GM23338 (cell line): ENCODE data around the gene AFF3. TPM values are rescaled to one million over a fixed set of nuclear protein-coding genes. Genes with fewer than 3 reads are reported as not detected.

ENCODE experiments used
- ATAC-seq: fragments of 200-7000 bp; cut with Tn5 transposase; 3 replicates; pipeline ENCODE4 v1.9.1; 2020
- DNase-seq: peaks from one replicate; pipeline ENCODE4 v3.0.0-alpha.2; 2015; ENCODE audit warnings: low spot score
- H2AFZ ChIP-seq: fragments of 200-600 bp; sonication (generic); 2 replicates; pipeline ENCODE4 v1.8.0; 2016; ENCODE audit warnings: antibody characterized with exemption, mild to moderate bottlenecking, moderate library complexity
- H3F3A ChIP-seq: fragments of 200-600 bp; sonication (generic); replicated peaks from 2 replicates; pipeline ENCODE4 v1.8.0; 2017; ENCODE audit warnings: antibody characterized with exemption, mixed run types, low read depth
- H3K27ac ChIP-seq: fragments of 200-600 bp; sonication (generic); 2 replicates; pipeline ENCODE4 v1.6.1; 2016; ENCODE audit warnings: low read depth
- H3K27me3 ChIP-seq: fragments of 200-600 bp; sonication (generic); 2 replicates; pipeline ENCODE4 v1.8.0; 2016; ENCODE audit warnings: mild to moderate bottlenecking, mixed run types, moderate library complexity; ENCODE audit not compliant: insufficient read depth
- H3K36me3 ChIP-seq: fragments of 200-600 bp; sonication (generic); 2 replicates; pipeline ENCODE4 v1.8.0; 2016; ENCODE audit warnings: mild to moderate bottlenecking; ENCODE audit not compliant: insufficient read depth
- H3K4me1 ChIP-seq: fragments of 200-600 bp; sonication (generic); 2 replicates; pipeline ENCODE4 v1.8.0; 2016; ENCODE audit warnings: mild to moderate bottlenecking, moderate library complexity; ENCODE audit not compliant: insufficient read depth
- H3K4me2 ChIP-seq: fragments of 200-600 bp; sonication (generic); 2 replicates; pipeline ENCODE4 v1.7.1; 2017; ENCODE audit warnings: mixed run types
- H3K4me3 ChIP-seq: fragments of 200-600 bp; sonication (generic); 2 replicates; pipeline ENCODE4 v1.6.1; 2016; ENCODE audit warnings: mixed run types
- H3K79me2 ChIP-seq: fragments of 200-600 bp; sonication (generic); replicated peaks from 2 replicates; pipeline ENCODE4 v1.8.0; 2017; ENCODE audit warnings: mild to moderate bottlenecking; ENCODE audit not compliant: insufficient read depth
- H3K9me2 ChIP-seq: fragments of 200-600 bp; sonication (generic); 2 replicates; pipeline ENCODE4 v1.8.0; 2017; ENCODE audit not compliant: insufficient read depth
- H4K20me1 ChIP-seq: fragments of 200-600 bp; sonication (generic); replicated peaks from 2 replicates; pipeline ENCODE4 v1.8.0; 2017; ENCODE audit warnings: mild to moderate bottlenecking; ENCODE audit not compliant: insufficient read depth
- H3K27ac Mint-ChIP-seq: 2 replicates; pipeline ENCODE4 v1.8.0; 2020; ENCODE audit warnings: inconsistent platforms, mild to moderate bottlenecking, moderate library complexity, mixed read lengths
- H3K27me3 Mint-ChIP-seq: 3 replicates; pipeline ENCODE4 v1.8.0; 2022; ENCODE audit warnings: low read depth, mild to moderate bottlenecking, moderate library complexity, mixed read lengths, inconsistent platforms; ENCODE audit not compliant: insufficient read depth, poor library complexity
- H3K36me3 Mint-ChIP-seq: 3 replicates; pipeline ENCODE4 v1.8.0; 2021; ENCODE audit warnings: low read depth, mild to moderate bottlenecking, inconsistent platforms, moderate library complexity, mixed read lengths
- H3K4me1 Mint-ChIP-seq: 3 replicates; pipeline ENCODE4 v1.8.0; 2020; ENCODE audit warnings: mild to moderate bottlenecking, inconsistent platforms, mixed read lengths
- H3K4me3 Mint-ChIP-seq: 3 replicates; pipeline ENCODE4 v1.8.0; 2021; ENCODE audit warnings: moderate library complexity, mild to moderate bottlenecking, inconsistent platforms, mixed read lengths
- H3K9me3 Mint-ChIP-seq: 3 replicates; pipeline ENCODE4 v1.8.0; 2020; ENCODE audit warnings: moderate library complexity, mild to moderate bottlenecking, inconsistent platforms, mixed read lengths
- CREB1 ChIP-seq: fragments of 250-450 bp; sonication (Bioruptor Pico); IDR thresholded peaks from 2 replicates; pipeline ENCODE4 v1.5.0; 2020; ENCODE audit warnings: low read depth, mild to moderate bottlenecking, moderate library complexity
- CTCF ChIP-seq, 2 experiments: fragments of 200-600 bp in 1 of 2; sonication (generic) in 1 of 2; conservative IDR thresholded peaks; 2 replicates each; pipeline versions ENCODE4 v1.5.1 to v1.6.1; 2016 to 2017; ENCODE audit warnings: antibody characterized with exemption in 2 of 2, low read depth in 2 of 2, mild to moderate bottlenecking in 2 of 2, moderate library complexity in 1 of 2
- ETS1 ChIP-seq: IDR thresholded peaks from 2 replicates; pipeline ENCODE4 v1.6.1; 2016; ENCODE audit warnings: antibody characterized with exemption
- EZH2 ChIP-seq: fragments of 200-600 bp; sonication (generic); IDR thresholded peaks from one replicate; pipeline ENCODE4 v1.8.0; 2017; ENCODE audit warnings: antibody characterized with exemption, mild to moderate bottlenecking, low read depth; ENCODE audit not compliant: unreplicated experiment
- EZH2phosphoT487 ChIP-seq: fragments of 200-600 bp; sonication (generic); IDR thresholded peaks from one replicate; pipeline ENCODE4 v1.8.1; 2018; ENCODE audit warnings: antibody characterized with exemption; ENCODE audit not compliant: unreplicated experiment
- JUNB ChIP-seq: IDR thresholded peaks from one replicate; pipeline ENCODE4 v1.6.1; 2016; ENCODE audit warnings: antibody characterized with exemption; ENCODE audit not compliant: unreplicated experiment
- NANOG ChIP-seq: IDR thresholded peaks from 2 replicates; pipeline ENCODE4 v1.6.1; 2016; ENCODE audit warnings: antibody characterized with exemption, borderline replicate concordance
- POLR2AphosphoS5 ChIP-seq: IDR thresholded peaks from 2 replicates; pipeline ENCODE4 v1.6.1; 2016; ENCODE audit warnings: antibody characterized with exemption, low read depth
- REST ChIP-seq: IDR thresholded peaks from one replicate; pipeline ENCODE4 v1.6.1; 2018; ENCODE audit warnings: antibody characterized with exemption; ENCODE audit not compliant: unreplicated experiment
- STAT1 ChIP-seq: IDR thresholded peaks from one replicate; pipeline ENCODE4 v1.6.1; 2016; ENCODE audit warnings: antibody characterized with exemption; ENCODE audit not compliant: unreplicated experiment
- ZNF114 ChIP-seq: fragments of 250-450 bp; sonication (Bioruptor Pico); IDR thresholded peaks from 2 replicates; pipeline ENCODE4 v1.5.0; 2020; ENCODE audit warnings: mild to moderate bottlenecking, moderate library complexity
- ZNF331 ChIP-seq: fragments of 250-450 bp; sonication (Bioruptor Pico); IDR thresholded peaks from 2 replicates; pipeline ENCODE4 v1.5.0; 2020; ENCODE audit warnings: low read depth, mild to moderate bottlenecking, moderate library complexity
- polyA plus RNA-seq: library from polyadenylated mRNA; unstranded; fragments of >200 nt; fragmentation: Nextera tagmentation; extraction: Ambion mirVana; gene quantifications from 2 replicates; pipeline ENCODE4 v1.2.1, GENCODE V29; 2016
- total RNA-seq: library from RNA; depleted of rRNA; stranded (reverse); fragments of >200 nt; shearing (Covaris generic); gene quantifications from 2 replicates; pipeline ENCODE4 v1.2.3, GENCODE V29; 2014

AFF3 gene
- total and polyA plus RNA-seq, 2 experiments from 2014 or later, result 0.73 to 1.4 TPM

DNA sequence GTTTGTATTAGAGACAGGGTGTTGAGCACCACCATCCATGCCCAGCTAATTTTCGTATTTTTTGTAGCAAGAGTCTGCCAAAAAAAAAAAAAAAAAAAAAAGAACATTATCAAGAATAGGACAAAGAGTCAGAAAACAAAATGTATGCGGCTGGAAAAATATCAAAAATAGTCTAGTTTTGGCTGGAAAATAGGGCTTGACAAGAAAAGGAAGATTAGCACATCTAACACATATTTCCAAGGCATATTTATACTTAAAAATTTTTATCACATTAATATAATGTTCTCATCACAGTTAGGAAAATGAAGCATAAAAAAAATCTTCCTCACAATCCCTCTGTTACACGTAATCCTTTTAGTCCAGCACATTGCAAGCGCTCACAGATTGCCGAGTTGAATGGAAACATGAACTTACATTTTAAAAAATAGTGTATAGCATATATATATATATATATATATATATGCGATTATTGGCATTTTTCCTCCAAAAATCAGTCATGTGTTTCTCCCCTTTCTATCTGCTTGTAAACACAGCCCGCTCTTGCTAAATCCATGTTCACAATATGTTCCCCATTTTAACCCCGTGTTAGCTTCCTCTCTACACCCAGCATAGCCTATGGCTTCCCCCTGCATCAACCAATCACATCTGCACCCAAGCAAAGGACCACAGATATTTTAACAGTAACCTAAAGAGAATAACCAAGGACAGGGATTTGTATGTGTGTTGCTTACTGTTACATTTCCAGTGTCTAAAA lies 183.0 kb downstream of the AFF3 start:
- TF ChIP-seq STAT1 (no peak), ZNF331 (CRISPR knock-in tag) (no peak), POLR2AphosphoS5 (no peak), EZH2 (no peak), EZH2phosphoT487 (no peak), CTCF (conservative IDR thresholded peaks at IDR 0.05; ENCODE audit: low read depth in 2 of 2) (no peak), REST (no peak), ZNF114 (CRISPR knock-in tag) (no peak), NANOG (no peak), CREB1 (no peak), ETS1 (no peak), JUNB (no peak)
- H3K27ac Mint-ChIP-seq, result no peak overlapping the region
- Histone ChIP-seq H3K27me3 (no peaks in the 10 kb centered on the region), H2AFZ (no peak overlapping the region), H3F3A (no peaks in the 10 kb centered on the region), H3K36me3 (no peaks in the 10 kb centered on the region), H4K20me1 (no peaks in the 10 kb centered on the region), H3K4me1 (0 out of 2 replicates have a peak, but pooled peaks cover 4% of the 10 kb centered on the region), H3K79me2 (no peaks in the 10 kb centered on the region), H3K9me2 (no peaks in the 10 kb centered on the region; the same call in 1 of the 2 replicates), H3K4me3 (no peak overlapping the region), H3K27ac (no peak overlapping the region), H3K4me2 (no peak overlapping the region)
- no peaks in the 10 kb centered on the region for H3K27me3 Mint-ChIP-seq
- no peak overlapping the region for H3K4me3 Mint-ChIP-seq
- H3K4me1 Mint-ChIP-seq, result peaks cover 19% of the 10 kb centered on the region
- H3K36me3 Mint-ChIP-seq, result no peaks in the 10 kb centered on the region
- DNase-seq (no peak), ATAC-seq (no peak)
- H3K9me3 Mint-ChIP-seq, result no peaks in the 10 kb centered on the region
